ENCODE data around the gene FBXL3. TPM values are rescaled to one million over a fixed set of nuclear protein-coding genes. Genes with fewer than 3 reads are reported as not detected.

The FBXL3 gene
- total RNA-seq, 1 experiment from 2014 or later: 9.9 TPM

DNA sequence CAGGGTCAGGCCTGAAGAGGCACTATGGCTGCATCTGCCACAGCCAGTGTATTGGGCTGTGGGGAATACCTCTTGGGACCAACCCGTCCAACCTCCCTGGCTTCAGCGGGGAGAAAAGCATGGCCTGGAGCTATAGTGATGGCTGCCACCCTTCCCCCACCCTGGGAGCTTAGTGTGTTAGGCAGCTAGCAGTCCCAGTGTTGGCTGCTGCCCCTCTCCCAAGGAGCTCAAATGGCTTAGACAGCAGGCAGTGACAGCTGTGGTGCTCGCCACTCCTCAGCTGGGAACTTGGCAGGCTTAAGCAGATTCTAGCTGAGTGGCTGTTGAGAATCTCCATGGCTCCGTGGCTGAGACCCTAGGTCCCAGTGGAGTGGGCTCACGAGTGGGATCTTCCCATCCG is 58.9 kb downstream of the FBXL3 start:
- Mint-ChIP-seq H3K36me3 (no peaks in the 10 kb centered on the region), H3K4me3 (no peak overlapping the region), H3K27me3 (ENCODE audit: low read depth) (no peaks in the 10 kb centered on the region), H3K27ac (no peak overlapping the region), H3K9me3 (peaks cover 4% of the 10 kb centered on the region), H3K4me1 (peaks cover 3% of the 10 kb centered on the region; the same call in 1 of the 2 replicates)
- ATAC-seq (no peak), DNase-seq (ENCODE audit: low spot score) (no peak)
- CTCF ChIA-PET: no interaction called here
- POLR2A ChIA-PET: no interaction called here
- TF ChIP-seq, protein P1, sequence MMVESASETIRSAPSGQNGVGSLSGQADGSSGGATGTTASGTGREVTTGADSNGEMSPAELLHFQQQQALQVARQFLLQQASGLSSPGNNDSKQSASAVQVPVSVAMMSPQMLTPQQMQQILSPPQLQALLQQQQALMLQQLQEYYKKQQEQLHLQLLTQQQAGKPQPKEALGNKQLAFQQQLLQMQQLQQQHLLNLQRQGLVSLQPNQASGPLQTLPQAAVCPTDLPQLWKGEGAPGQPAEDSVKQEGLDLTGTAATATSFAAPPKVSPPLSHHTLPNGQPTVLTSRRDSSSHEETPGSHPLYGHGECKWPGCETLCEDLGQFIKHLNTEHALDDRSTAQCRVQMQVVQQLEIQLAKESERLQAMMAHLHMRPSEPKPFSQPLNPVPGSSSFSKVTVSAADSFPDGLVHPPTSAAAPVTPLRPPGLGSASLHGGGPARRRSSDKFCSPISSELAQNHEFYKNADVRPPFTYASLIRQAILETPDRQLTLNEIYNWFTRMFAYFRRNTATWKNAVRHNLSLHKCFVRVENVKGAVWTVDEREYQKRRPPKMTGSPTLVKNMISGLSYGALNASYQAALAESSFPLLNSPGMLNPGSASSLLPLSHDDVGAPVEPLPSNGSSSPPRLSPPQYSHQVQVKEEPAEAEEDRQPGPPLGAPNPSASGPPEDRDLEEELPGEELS (CRISPR knock-in tag; IDR thresholded peaks at IDR 0.05): no peak
- TF ChIP-seq, protein P2, sequence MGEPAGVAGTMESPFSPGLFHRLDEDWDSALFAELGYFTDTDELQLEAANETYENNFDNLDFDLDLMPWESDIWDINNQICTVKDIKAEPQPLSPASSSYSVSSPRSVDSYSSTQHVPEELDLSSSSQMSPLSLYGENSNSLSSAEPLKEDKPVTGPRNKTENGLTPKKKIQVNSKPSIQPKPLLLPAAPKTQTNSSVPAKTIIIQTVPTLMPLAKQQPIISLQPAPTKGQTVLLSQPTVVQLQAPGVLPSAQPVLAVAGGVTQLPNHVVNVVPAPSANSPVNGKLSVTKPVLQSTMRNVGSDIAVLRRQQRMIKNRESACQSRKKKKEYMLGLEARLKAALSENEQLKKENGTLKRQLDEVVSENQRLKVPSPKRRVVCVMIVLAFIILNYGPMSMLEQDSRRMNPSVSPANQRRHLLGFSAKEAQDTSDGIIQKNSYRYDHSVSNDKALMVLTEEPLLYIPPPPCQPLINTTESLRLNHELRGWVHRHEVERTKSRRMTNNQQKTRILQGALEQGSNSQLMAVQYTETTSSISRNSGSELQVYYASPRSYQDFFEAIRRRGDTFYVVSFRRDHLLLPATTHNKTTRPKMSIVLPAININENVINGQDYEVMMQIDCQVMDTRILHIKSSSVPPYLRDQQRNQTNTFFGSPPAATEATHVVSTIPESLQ (CRISPR knock-in tag; IDR thresholded peaks at IDR 0.05): no peak
- TF ChIP-seq ARID4B (CRISPR knock-in tag; IDR thresholded peaks at IDR 0.05; ENCODE audit: borderline replicate concordance) (no peak), RORB (CRISPR knock-in tag; IDR thresholded peaks at IDR 0.05) (no peak), MYBL2 (CRISPR knock-in tag; IDR thresholded peaks at IDR 0.05) (no peak), OVOL2 (CRISPR knock-in tag; IDR thresholded peaks at IDR 0.05; ENCODE audit: borderline replicate concordance) (no peak), FOXJ3 (CRISPR knock-in tag; IDR thresholded peaks at IDR 0.05; ENCODE audit: borderline replicate concordance) (no peak), PRRX2 (CRISPR knock-in tag; IDR thresholded peaks at IDR 0.05) (no peak), ZNF423 (CRISPR knock-in tag; IDR thresholded peaks at IDR 0.05) (no peak), CDX4 (CRISPR knock-in tag; IDR thresholded peaks at IDR 0.05; ENCODE audit: borderline replicate concordance) (no peak)

- no peak overlapping the region for H3K4me3 Mint-ChIP-seq
- DNase-seq (ENCODE audit: low spot score) (no peak), ATAC-seq (no peak)
- CTCF ChIA-PET: no interaction called here
- peaks cover 14% of the 10 kb centered on the region for H3K9me3 Mint-ChIP-seq
- POLR2A ChIA-PET: no interaction called here
- no peaks in the 10 kb centered on the region; the same call in 1 of the 2 replicates for H3K27me3 Mint-ChIP-seq (ENCODE audit: low read depth)
- no peaks in the 10 kb centered on the region for H3K4me1 Mint-ChIP-seq
- no peak overlapping the region for H3K27ac Mint-ChIP-seq
- H3K36me3 Mint-ChIP-seq: no peaks in the 10 kb centered on the region
- TF ChIP-seq, protein P3, sequence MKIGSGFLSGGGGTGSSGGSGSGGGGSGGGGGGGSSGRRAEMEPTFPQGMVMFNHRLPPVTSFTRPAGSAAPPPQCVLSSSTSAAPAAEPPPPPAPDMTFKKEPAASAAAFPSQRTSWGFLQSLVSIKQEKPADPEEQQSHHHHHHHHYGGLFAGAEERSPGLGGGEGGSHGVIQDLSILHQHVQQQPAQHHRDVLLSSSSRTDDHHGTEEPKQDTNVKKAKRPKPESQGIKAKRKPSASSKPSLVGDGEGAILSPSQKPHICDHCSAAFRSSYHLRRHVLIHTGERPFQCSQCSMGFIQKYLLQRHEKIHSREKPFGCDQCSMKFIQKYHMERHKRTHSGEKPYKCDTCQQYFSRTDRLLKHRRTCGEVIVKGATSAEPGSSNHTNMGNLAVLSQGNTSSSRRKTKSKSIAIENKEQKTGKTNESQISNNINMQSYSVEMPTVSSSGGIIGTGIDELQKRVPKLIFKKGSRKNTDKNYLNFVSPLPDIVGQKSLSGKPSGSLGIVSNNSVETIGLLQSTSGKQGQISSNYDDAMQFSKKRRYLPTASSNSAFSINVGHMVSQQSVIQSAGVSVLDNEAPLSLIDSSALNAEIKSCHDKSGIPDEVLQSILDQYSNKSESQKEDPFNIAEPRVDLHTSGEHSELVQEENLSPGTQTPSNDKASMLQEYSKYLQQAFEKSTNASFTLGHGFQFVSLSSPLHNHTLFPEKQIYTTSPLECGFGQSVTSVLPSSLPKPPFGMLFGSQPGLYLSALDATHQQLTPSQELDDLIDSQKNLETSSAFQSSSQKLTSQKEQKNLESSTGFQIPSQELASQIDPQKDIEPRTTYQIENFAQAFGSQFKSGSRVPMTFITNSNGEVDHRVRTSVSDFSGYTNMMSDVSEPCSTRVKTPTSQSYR (CRISPR knock-in tag; IDR thresholded peaks at IDR 0.05): no peak
- TF ChIP-seq CDX4 (CRISPR knock-in tag; IDR thresholded peaks at IDR 0.05; ENCODE audit: borderline replicate concordance) (no peak), HMGA2 (CRISPR knock-in tag; IDR thresholded peaks at IDR 0.05) (no peak), SMAD3 (CRISPR knock-in tag; IDR thresholded peaks at IDR 0.05; ENCODE audit: borderline replicate concordance) (no peak), ZNF671 (CRISPR knock-in tag; IDR thresholded peaks at IDR 0.05) (no peak), ZBTB21 (CRISPR knock-in tag; IDR thresholded peaks at IDR 0.05; ENCODE audit: borderline replicate concordance) (no peak), NR2C2 (CRISPR knock-in tag; IDR thresholded peaks at IDR 0.05) (no peak), JUN (CRISPR knock-in tag; IDR thresholded peaks at IDR 0.05) (no peak), ZSCAN18 (CRISPR knock-in tag; IDR thresholded peaks at IDR 0.05) (no peak), PRRX2 (CRISPR knock-in tag; IDR thresholded peaks at IDR 0.05) (no peak)
- TF ChIP-seq, protein P4, sequence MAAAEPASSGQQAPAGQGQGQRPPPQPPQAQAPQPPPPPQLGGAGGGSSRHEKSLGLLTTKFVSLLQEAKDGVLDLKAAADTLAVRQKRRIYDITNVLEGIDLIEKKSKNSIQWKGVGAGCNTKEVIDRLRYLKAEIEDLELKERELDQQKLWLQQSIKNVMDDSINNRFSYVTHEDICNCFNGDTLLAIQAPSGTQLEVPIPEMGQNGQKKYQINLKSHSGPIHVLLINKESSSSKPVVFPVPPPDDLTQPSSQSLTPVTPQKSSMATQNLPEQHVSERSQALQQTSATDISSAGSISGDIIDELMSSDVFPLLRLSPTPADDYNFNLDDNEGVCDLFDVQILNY (CRISPR knock-in tag; IDR thresholded peaks at IDR 0.05): no peak
Observed at GRCh38 chr13:76967031-76967430, 59.9 kb downstream of the FBXL3 start.
